ENCODE measurements around the gene SLC23A2.

The SLC23A2 gene

DNA sequence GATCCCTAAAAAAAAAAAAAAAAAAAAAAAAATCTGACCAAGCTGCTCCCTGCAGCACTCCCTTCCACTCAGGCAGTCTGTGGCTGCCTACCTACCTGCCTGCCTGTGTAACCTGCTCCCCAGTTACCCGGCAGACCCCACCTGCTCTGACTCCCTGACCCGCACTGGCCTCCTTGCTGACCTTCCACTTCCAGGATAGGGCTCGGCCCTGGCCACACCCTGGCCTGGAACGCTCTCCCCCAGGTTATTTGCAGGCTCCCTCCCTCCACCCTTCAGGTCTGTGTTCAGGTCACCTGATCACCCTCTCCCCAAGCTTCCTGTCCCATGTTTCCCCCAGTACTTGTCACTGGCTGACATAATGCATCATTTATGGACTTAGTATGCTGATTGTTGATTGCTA is 134.3 kb downstream of the SLC23A2 start:
- Mint-ChIP-seq H3K4me1 (peaks cover 5% of the 10 kb centered on the region), H3K9me3 (no peaks in the 10 kb centered on the region), H3K4me3 (no peak overlapping the region), H3K27ac (ENCODE audit: low read depth) (peak overlapping the region; percentile 80), H3K27me3 (no peaks in the 10 kb centered on the region), H3K36me3 (ENCODE audit: insufficient read depth) (peaks cover 32% of the 10 kb centered on the region)
- DNase-seq (ENCODE audit: low spot score in 2 of 2) (no peak), ATAC-seq (replicated peaks; ENCODE audit: extremely low read depth, poor library complexity, severe bottlenecking) (no peak)

DNA sequence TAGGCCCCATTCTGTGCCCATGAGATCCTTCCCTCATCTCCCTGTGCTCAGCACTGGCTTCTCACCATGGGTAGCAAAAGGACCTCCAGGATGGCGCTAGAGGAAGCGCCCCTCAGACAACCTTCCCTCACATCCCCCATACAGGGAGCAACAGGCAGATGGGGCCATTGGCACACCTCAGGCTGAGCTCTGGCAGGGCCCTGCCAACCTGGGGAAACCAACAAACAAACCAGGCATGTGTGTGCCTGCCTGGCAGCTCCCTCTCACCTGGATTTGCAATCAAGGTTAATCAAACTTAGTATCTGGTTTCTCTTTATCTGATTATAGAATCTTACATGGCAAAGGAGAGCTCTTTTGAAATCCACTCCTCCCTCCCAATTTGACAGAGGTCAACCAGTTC is 134.9 kb downstream of the SLC23A2 start:
- H3K27ac Mint-ChIP-seq (ENCODE audit: low read depth) = no peak overlapping the region
- H3K9me3 Mint-ChIP-seq = no peaks in the 10 kb centered on the region
- no peak for ATAC-seq (replicated peaks; ENCODE audit: extremely low read depth, poor library complexity, severe bottlenecking)
- H3K4me3 Mint-ChIP-seq = no peak overlapping the region
- H3K27me3 Mint-ChIP-seq = no peaks in the 10 kb centered on the region
- no peak for DNase-seq (ENCODE audit: low spot score in 2 of 2)
- peaks cover 5% of the 10 kb centered on the region for H3K4me1 Mint-ChIP-seq
- peaks cover 38% of the 10 kb centered on the region for H3K36me3 Mint-ChIP-seq (ENCODE audit: insufficient read depth)

DNA sequence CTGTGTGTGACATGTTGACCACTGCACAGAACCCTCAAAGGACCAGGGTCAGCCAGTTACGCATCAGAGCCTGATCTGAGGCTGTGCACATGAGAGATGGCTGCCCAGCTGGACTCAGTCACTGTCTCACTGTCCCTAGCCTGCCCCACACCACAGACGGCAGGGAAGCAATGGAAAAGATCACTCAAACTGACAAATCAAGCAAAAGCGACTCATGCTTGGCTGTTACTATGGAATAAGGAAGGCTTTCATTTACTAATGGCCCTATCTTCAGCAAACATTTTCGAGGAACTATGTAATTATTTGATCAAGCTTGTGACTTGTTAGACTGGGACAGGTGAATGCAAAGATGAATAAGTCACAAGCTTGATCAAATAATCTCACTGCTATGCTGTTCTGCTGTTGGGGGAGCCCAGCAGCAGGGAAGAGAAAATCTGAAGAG is 137.0 kb downstream of the SLC23A2 start:
- peaks cover 39% of the 10 kb centered on the region for H3K36me3 Mint-ChIP-seq (ENCODE audit: insufficient read depth)

DNA sequence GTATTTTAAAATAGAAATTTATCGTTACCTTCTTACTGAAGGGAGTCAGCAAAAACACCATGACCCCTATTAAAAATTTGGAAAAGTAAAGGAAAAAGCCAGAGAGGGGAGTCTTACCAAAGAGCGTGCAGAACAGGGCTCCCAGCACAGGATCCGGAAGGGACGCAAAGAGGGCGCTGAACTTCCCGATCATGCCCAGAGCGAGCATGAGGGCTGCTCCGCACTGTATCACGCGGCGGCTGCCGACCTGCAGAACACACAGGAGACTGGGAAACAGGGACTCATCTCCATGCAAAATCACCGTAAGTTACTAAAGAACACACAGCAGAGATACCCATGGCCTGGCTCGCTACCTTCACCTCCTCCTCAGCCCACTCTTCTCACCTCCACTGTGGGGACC is 138.6 kb downstream of the SLC23A2 start:
- no peaks in the 10 kb centered on the region for H3K27me3 Mint-ChIP-seq
- H3K4me1 Mint-ChIP-seq = peaks cover 5% of the 10 kb centered on the region
- no peaks in the 10 kb centered on the region for H3K9me3 Mint-ChIP-seq
- H3K4me3 Mint-ChIP-seq = no peak overlapping the region
- ATAC-seq (replicated peaks; ENCODE audit: extremely low read depth, poor library complexity, severe bottlenecking) = no peak
- H3K36me3 Mint-ChIP-seq (ENCODE audit: insufficient read depth) = peaks cover 40% of the 10 kb centered on the region
- DNase-seq (ENCODE audit: low spot score in 2 of 2) = no peak
- H3K27ac Mint-ChIP-seq (ENCODE audit: low read depth) = no peak overlapping the region

More for the DNA sequence above, 137.0 kb downstream of the SLC23A2 start:
- Mint-ChIP-seq H3K27me3 (no peaks in the 10 kb centered on the region), H3K27ac (ENCODE audit: low read depth) (no peak overlapping the region), H3K4me1 (peaks cover 5% of the 10 kb centered on the region), H3K9me3 (no peaks in the 10 kb centered on the region), H3K4me3 (no peak overlapping the region)
- ATAC-seq (replicated peaks; ENCODE audit: extremely low read depth, poor library complexity, severe bottlenecking) = no peak
- DNase-seq (ENCODE audit: low spot score in 2 of 2) = no peak

DNA sequence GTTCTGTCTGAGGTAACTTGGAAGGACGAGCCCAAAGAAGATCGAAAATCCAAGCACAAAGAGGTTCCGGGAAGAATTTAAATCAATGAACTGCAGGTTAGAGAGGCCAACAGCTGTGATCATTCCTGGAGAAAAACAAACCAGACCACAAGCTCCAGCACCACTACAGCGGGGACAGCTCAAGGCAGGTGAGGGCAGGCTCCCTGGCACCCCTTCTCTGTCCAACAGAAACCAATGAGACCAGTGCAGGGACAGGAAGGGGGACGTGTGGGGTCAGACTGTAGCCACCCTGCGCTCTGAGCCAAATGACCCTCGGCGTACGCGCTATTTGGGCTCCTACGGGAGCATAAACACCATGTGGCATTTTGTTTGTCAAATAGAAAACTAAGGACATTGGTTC is 139.3 kb downstream of the SLC23A2 start:
- H3K36me3 Mint-ChIP-seq (ENCODE audit: insufficient read depth) = peaks cover 38% of the 10 kb centered on the region
- H3K4me1 Mint-ChIP-seq = no peaks in the 10 kb centered on the region
- no peaks in the 10 kb centered on the region for H3K9me3 Mint-ChIP-seq
- H3K27ac Mint-ChIP-seq (ENCODE audit: low read depth) = no peak overlapping the region
- H3K4me3 Mint-ChIP-seq = no peak overlapping the region
- DNase-seq (ENCODE audit: low spot score in 2 of 2) (no peak), ATAC-seq (replicated peaks; ENCODE audit: extremely low read depth, poor library complexity, severe bottlenecking) (no peak)
- no peaks in the 10 kb centered on the region for H3K27me3 Mint-ChIP-seq

DNA sequence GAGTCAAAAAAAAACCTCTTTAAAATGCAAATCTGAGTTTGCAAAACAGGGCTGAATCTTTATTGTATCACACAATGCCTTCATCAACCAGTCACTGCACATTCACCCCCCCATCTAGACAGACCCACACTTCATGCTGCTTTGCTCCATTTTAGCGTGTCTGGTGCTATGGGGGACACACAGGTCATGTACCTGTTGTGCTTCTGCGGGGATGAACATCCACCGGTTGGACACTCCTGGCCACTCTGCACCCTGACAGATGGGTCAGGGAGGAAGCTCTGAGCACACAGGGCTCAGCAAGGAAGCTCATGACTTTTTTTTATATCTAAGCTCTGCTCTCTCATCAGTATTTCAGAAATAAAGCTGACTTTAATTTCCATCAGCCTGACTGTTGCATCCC is 143.3 kb downstream of the SLC23A2 start:
- Mint-ChIP-seq H3K4me1 (no peaks in the 10 kb centered on the region), H3K4me3 (no peak overlapping the region), H3K9me3 (no peaks in the 10 kb centered on the region), H3K27ac (ENCODE audit: low read depth) (no peak overlapping the region), H3K36me3 (ENCODE audit: insufficient read depth) (peaks cover 35% of the 10 kb centered on the region), H3K27me3 (no peaks in the 10 kb centered on the region)
- no peak for DNase-seq (ENCODE audit: low spot score in 2 of 2)
- no peak for ATAC-seq (replicated peaks; ENCODE audit: extremely low read depth, poor library complexity, severe bottlenecking)

DNA sequence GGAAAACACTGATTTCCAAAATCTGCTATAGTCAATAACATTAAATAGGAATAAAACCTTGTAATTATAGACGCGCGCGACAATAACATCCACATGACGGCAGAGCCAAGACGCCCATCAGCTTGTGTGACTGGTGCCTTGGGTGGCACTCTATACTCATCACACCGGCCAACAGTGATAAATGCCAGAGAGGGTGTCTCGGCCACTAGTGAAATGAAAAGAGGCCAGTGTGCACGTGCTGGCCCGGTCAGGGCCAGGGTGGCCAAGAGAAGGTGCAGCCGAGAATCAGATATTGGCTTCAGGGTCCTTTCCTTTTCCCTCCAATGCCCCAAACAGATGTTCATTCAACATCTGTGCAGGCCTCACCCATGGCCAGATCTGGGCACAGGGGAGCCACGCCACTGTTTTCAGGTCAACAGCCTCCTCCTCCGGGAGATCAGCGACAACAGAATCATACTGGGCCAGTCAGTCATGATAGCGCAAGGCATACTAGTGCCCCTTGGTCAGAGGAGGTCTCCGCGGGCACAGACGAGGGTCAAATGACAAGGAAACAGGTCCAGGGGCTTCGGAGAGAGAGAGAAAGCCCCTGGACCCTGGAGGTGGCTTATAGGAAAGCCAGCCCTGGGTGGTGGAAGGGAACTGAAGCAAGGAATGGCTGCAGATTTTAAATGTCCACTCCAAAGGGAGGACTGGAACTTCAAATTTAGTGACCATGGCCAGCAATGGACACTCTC is 145.1 kb downstream of the SLC23A2 start:
- DNase-seq (ENCODE audit: low spot score in 2 of 2) = no peak
- Mint-ChIP-seq H3K9me3 (no peaks in the 10 kb centered on the region), H3K4me1 (no peaks in the 10 kb centered on the region), H3K36me3 (ENCODE audit: insufficient read depth) (peaks cover 27% of the 10 kb centered on the region), H3K4me3 (no peak overlapping the region), H3K27me3 (no peaks in the 10 kb centered on the region), H3K27ac (ENCODE audit: low read depth) (peak overlapping the region; percentile 13)
- no peak for ATAC-seq (replicated peaks; ENCODE audit: extremely low read depth, poor library complexity, severe bottlenecking)

DNA sequence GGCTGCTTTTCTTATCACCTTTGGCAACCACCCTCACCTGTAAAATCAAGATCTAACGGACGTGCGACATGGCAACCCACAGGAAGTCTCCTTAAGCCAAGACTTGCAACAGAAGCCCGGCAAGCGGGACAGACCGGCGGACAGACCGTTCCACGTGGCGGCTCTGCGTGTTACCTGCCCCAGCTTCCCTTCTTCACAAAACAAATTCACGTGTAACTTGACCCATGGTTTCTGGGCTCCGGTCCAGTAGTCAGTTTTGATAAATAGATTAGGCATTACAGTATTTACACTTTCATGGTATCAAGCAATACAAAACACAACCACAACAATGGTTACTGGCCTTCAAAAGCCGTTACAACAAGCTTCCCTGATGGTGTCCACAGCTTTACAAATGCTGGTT is 145.8 kb downstream of the SLC23A2 start:
- Mint-ChIP-seq H3K4me3 (no peak overlapping the region), H3K27ac (ENCODE audit: low read depth) (peak overlapping the region; percentile 10), H3K4me1 (no peaks in the 10 kb centered on the region), H3K36me3 (ENCODE audit: insufficient read depth) (peaks cover 27% of the 10 kb centered on the region), H3K27me3 (no peaks in the 10 kb centered on the region), H3K9me3 (no peaks in the 10 kb centered on the region)
- ATAC-seq (replicated peaks; ENCODE audit: extremely low read depth, poor library complexity, severe bottlenecking) (no peak), DNase-seq (ENCODE audit: low spot score in 2 of 2) (no peak)

DNA sequence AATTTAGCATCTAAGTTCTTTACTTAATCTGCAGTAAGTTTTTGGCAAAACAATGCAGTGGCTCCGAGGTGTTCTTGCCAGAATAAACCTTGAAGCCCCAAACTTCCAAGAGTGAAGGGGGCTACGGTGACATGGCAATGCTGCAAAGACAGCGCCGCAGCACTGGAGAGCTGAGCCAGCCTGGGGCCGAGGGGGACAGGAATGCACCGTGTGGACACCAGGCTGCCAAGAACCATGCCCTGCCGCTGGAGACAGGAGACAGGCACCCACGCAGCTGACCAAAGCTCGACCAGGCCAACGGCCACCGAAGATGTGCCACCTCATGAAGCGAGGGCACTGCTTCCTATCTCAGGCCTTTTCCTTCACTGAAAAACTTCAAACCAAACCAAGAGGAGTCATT is 146.2 kb downstream of the SLC23A2 start:
- Mint-ChIP-seq H3K27me3 (no peaks in the 10 kb centered on the region), H3K9me3 (no peaks in the 10 kb centered on the region), H3K4me3 (no peak overlapping the region), H3K36me3 (ENCODE audit: insufficient read depth) (peaks cover 23% of the 10 kb centered on the region), H3K27ac (ENCODE audit: low read depth) (peak overlapping the region; percentile 10), H3K4me1 (no peaks in the 10 kb centered on the region)
- ATAC-seq (replicated peaks; ENCODE audit: extremely low read depth, poor library complexity, severe bottlenecking) = no peak
- no peak for DNase-seq (ENCODE audit: low spot score in 2 of 2)

DNA sequence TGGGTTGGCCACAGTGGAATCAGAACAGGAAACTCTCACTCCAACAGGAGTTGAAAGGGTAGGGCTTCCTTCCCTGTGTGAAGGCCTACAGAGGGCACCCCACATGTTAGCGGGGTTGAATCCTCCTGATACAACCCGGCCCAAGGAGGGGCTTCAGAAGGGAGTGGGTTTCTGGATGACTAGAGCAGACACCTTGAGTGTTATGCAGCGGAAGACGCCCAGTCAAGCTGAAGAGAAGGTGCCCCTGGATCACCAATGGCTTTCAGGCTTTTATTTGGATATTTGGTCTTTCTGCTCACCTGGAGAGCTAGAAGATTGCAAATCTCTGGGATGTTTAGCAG is 146.8 kb downstream of the SLC23A2 start:
- no peaks in the 10 kb centered on the region for H3K4me1 Mint-ChIP-seq
- H3K36me3 Mint-ChIP-seq (ENCODE audit: insufficient read depth) = peaks cover 23% of the 10 kb centered on the region
- H3K4me3 Mint-ChIP-seq = no peak overlapping the region
- ATAC-seq (replicated peaks; ENCODE audit: extremely low read depth, poor library complexity, severe bottlenecking) (no peak), DNase-seq (ENCODE audit: low spot score in 2 of 2) (no peak)
- H3K27me3 Mint-ChIP-seq = no peaks in the 10 kb centered on the region
- no peak overlapping the region for H3K27ac Mint-ChIP-seq (ENCODE audit: low read depth)
- H3K9me3 Mint-ChIP-seq = no peaks in the 10 kb centered on the region

DNA sequence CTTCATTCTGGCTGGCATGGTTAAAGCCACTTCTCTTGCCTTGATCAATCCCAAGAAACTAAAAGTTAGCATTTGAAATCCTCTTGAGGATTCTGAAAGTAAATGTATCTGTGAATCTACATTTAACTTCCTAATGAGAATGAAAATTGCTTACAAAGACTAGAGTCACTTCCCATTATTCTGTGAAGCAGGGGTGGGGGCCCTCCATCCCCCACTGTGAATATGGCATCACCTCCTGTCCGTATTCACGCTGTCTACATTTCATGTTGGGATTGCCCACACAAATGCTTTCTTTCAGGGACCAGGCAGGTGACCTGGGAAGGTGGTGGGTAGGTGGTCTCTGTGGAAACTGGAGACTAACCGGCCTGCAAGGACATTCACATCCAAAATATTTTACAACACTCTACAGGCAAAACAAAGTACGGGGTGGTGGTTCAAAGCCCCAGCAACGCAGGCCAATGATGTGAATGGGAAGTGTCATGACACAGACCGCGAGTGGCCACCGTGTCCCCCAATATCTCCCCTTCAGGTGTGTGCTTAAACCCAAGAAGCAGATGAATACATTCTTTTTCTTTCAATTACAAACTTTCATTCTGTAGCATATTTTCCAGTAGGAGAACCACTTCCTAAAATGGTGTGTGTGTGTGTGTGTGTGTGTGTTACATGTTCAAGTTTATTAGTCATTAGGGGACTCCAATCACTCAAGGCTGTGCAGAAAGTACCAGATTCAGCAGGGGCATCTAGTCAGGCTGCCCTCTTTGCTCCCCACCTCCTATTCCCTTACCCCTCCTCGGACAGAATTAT is 147.4 kb downstream of the SLC23A2 start:
- no peaks in the 10 kb centered on the region for H3K4me1 Mint-ChIP-seq
- no peaks in the 10 kb centered on the region for H3K27me3 Mint-ChIP-seq
- no peak for DNase-seq (ENCODE audit: low spot score in 2 of 2)
- H3K9me3 Mint-ChIP-seq = no peaks in the 10 kb centered on the region
- no peak for ATAC-seq (replicated peaks; ENCODE audit: extremely low read depth, poor library complexity, severe bottlenecking)
- no peak overlapping the region for H3K27ac Mint-ChIP-seq (ENCODE audit: low read depth)
- H3K36me3 Mint-ChIP-seq (ENCODE audit: insufficient read depth) = peaks cover 23% of the 10 kb centered on the region
- no peak overlapping the region for H3K4me3 Mint-ChIP-seq

DNA sequence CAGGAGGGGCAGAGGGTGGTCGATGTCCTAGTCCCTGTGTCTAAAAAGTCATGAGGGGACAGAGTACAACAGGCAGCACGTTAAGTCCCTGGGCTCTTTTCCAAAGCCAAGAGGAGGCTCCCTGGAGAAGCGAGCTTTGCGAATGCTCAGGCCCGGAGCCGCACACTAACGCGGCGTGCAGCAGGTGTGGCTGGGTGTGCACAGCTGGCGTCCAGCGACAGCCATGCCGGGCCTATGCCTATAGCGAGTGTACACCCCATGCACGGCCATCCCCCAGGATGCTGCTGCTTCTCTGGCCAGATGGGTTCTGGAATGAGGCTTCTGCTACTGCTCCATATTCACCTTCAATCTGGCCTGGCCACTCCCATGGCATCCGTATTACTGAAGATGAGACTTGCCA is 148.3 kb downstream of the SLC23A2 start:
- ATAC-seq (replicated peaks; ENCODE audit: extremely low read depth, poor library complexity, severe bottlenecking) (no peak), DNase-seq (ENCODE audit: low spot score in 2 of 2) (no peak)
- Mint-ChIP-seq H3K27me3 (no peaks in the 10 kb centered on the region), H3K9me3 (no peaks in the 10 kb centered on the region), H3K4me3 (no peak overlapping the region), H3K36me3 (ENCODE audit: insufficient read depth) (peaks cover 15% of the 10 kb centered on the region), H3K4me1 (no peaks in the 10 kb centered on the region), H3K27ac (ENCODE audit: low read depth) (no peak overlapping the region)

DNA sequence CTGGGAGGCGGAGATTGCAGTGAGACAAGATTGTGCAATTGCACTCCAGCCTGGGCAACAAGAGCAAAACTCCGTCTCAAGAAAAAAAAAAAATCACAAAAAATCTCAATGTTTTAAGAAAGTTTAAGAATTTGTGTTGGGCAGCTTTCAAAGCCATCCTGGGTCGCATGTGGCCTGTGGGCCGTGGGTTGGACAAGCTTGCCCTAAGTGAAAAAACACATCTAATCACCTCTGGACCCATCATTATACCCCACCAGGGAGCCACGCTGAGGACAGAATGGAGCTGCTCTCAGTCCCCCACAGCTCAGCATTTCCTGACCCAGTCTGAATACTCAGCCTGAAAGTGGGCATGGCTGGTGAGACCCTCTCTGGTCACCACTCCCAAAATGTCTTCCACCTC is 150.3 kb downstream of the SLC23A2 start:
- Mint-ChIP-seq H3K9me3 (no peaks in the 10 kb centered on the region), H3K27ac (ENCODE audit: low read depth) (no peak overlapping the region), H3K4me1 (no peaks in the 10 kb centered on the region), H3K27me3 (no peaks in the 10 kb centered on the region), H3K36me3 (ENCODE audit: insufficient read depth) (peaks cover 7% of the 10 kb centered on the region), H3K4me3 (no peak overlapping the region)
- DNase-seq (ENCODE audit: low spot score in 2 of 2) (no peak), ATAC-seq (replicated peaks; ENCODE audit: extremely low read depth, poor library complexity, severe bottlenecking) (no peak)

Data from central memory CD8-positive, alpha-beta T cell (primary cell).